Activated T-helper 1 cell treated with anti-CD3 and anti-CD28 coated beads, Interleukin-2, amount 50 U/mL, for 16 hours (primary cell): ENCODE measurements around the gene CELSR3.

Experiments
- DNase-seq, 2 donors: peaks; one replicate each; pipeline ENCODE4 v3.0.0-alpha.2; 2020; ENCODE audit warnings: low read depth in 1 of 2, low spot score in 1 of 2

Gene CELSR3

DNA sequence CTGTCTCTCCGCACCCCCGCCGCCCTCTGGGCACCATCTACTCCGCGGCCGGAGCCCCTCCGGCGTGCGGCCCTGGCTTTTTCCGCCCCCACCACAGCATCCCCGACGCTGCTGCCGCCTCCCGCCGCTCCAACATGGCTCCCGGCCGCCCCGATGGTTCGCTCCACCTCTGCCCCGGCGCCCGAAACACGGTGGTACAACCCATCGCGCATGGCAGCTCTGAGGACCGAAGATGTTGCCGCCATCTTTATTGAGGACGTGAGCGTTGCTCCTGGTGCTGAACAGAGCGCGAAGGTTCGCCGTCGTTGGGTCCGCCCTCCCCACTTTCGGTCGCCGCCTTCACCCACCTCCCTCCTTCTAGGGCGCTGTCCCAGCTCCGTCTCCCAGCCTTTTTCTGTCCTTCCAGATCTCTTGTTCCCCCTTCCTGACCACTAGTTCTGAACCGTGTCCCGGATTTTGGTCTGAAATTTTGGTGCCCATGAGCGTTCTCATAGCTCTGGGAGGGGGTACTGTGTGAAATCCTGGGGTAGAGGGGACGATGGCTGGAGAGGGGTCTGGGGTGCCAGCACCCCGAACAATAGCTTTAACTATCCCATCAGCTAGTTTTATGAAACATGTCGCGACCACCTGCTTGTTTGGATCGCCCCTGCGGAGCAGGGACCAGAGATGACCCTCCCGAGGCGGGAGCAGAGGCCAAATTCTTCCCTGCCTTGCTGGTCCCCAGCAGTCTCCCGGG lies at the start of gene CELSR3:
CELSR3 (minus strand) TSS at position 134 of the 736 bp plus-strand sequence. CDS start 252 bp downstream, outside the sequence.
- DNase-seq, result peak in 1 of 2 donors; percentile 29

DNA sequence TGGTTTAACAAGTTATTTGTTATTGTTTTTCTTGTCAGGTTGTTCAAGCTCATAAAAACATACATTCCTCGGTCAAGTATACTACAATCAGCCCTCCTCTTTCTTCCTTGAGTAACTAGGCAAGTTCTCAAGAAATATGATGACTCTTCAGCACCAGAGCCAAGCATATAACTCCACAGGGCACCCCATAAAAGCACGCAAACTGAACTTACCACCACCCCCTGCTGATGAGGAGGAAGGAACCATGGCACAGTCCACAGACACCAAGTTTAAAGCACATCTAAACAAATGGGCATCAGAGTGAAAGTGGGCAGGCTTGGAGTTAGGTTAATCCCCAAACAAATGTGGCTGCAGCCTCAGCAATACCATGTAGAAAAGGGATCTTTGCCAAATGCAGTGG lies 49.0 kb upstream of the CELSR3 start:
- no peak for DNase-seq

- no peak for DNase-seq
Observed at GRCh38 chr3:48709051-48709461, 46.4 kb upstream of the CELSR3 start.

DNA sequence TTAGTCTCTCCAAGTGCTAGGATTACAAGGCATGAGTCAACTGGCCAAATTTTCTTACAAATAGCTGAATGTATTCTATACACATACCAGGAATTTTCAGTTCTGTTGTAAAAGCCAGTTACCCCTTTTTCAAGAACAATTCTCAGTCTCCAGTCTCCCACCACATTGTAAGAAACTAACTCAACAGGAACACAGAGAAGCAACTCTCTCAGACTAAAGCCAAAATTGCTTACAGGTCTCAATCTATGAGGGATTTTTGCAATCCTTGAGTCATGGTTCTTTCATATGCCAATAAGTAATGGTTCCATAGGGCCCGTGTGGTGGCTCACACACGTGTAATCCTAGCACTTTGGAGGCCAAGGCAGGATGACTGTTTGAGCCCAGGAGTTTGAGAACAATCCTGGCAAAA lies 45.8 kb upstream of the CELSR3 start:
- DNase-seq, result no peak

DNA sequence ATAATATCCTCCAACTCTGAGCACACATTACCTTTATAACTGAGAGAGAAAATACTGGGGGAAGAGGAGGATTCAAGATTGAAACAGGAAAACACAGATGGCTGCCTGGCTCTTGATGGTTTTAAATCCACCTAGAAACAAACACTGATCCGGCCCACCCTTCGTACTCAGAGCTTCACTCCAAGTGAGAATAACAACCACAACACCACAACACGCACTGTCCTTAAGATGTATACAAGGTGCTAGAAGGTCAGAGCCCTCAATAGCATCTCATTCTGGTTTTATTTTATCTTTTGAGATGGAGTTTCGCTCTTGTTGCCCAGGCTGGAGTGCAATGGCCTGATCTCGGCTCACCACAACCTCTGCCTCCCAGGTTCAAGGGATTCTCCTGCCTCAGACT lies 44.5 kb upstream of the CELSR3 start:
- no peak for DNase-seq

GRCh38 chr3:48702320-48702920 lies 39.7 kb upstream of the CELSR3 start:
- DNase-seq, result no peak

- DNase-seq, result no peak
Observed at GRCh38 chr3:48700731-48701405, 38.2 kb upstream of the CELSR3 start.

DNA sequence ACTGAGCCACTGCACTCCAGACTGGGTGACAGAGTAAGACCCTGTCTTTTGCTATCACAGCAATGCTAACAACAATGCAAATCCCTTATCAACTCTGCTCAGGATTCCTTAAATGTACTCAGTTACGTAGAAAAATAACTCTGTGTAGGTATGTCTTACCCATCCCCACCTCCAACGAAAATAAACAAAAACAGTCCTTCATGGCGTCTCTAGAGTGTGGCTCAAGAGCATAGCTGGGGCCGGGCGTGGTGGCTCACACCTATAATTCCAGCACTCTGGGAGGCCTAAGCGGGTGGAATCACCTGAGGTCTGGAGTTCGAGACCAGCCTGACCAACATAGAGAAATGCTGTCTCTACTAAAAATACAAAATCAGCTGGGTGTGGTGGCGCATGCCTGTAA lies 36.2 kb upstream of the CELSR3 start:
- DNase-seq, result no peak

DNA sequence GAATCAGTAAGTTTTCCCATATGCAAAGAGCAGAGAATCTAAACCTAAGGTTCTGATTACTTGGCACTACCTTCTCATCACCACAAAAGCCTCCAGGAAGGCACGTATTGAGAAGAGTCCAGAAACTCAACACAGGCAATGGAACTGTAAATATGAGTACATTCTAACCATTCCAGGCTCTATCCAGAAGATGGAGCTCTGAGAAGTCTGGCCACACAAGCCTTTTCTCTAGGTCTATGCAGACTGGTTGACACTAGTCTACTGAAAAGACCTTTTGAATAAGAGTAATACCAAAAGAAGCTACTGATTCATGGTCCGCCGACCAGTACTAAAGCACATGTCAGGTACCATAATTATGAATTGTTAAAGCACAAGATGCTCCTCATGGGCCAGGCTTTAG lies 35.3 kb upstream of the CELSR3 start:
- no peak for DNase-seq

DNA sequence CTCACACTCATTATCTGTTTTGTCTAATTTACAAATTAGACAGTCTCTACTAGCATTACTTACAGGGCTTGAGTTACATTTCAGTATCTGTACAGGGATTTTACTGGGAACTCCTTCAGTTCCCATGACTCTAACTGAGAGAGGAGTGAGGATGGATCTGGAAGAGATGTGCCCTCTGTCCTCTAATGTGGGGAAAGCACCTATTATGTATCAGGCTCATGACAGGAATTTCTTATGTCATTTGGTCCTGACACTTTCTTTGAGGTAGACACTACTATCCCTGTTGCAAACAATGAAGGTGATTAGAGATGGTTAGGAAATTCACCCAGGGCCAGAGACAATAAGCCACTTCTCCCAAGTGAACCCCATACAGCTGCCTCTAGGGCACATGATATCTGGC lies 33.9 kb upstream of the CELSR3 start:
- no peak for DNase-seq

DNA sequence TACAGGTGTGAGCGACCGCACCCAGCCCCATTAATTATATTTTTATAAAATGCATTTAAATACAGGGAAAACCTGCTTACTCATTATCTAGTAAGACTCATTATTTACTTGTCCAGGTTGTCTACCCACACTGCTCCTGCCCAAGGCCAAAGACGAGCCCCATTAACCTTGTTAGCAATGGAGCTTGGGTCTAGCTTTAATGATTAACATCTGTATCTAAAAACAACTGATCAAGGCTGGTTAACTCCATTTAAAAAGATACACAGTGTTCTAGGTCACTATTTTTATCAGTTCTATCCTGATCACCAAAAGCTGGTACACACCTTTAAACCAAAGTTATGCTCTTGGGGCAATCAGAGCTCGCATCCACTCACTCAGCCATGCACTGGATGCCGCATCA lies 33.5 kb upstream of the CELSR3 start:
- no peak for DNase-seq

DNA sequence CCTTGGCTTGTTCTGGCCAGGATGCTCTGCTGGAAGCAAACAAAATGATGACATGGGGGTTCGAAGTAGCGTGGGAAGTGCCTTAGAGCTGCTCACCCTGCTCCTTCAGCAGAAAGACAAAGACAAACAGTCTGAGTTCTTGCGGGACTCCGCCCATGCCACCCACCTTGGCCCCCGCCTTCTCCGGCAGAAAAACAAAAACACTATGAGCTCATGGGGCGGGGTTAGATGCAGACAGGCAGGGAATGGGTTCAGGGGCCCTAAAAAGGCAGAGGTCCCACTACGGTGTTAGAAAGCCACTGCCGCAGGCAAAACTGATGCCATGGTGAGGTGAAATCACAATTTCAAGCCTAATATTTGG lies 32.7 kb upstream of the CELSR3 start:
- DNase-seq, result no peak

DNA sequence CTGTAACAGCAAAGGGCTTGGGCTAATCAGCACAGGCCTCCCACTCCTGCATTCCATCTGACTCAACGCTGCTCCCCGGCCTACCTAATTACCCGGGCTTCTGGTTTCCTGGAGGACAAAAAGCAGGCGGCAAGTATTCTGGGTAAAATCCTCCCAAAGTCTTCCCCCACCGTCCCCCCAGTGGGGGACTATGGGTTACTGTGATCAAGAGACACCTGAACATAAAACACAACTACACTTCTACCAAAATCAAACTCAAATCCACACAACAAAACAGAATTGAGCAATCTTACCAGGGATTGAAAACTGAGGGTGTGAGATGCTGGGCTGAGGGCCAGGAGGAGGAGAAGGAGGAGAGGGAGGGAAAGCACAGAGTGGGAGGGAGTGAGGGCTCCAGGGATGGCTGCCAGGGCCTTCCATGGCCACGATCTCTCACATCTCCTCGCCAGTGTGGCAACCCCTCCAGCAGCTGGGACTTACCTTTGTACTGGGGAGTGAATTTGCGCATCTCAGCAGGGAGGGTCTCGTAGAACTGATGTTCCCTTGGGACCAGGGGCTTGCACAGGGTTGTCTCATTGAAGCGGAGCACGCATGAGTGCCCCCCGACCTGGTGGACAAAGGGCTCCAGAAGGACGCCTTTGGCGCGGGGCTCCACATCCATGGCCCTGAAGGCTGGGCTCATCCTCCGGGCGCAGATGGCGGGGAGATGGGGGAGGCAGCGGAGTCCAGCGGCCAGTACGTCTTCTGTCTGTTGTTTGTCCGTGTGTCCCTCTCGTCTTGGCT lies 32.1 kb upstream of the CELSR3 start:
- DNase-seq, result no peak

DNA sequence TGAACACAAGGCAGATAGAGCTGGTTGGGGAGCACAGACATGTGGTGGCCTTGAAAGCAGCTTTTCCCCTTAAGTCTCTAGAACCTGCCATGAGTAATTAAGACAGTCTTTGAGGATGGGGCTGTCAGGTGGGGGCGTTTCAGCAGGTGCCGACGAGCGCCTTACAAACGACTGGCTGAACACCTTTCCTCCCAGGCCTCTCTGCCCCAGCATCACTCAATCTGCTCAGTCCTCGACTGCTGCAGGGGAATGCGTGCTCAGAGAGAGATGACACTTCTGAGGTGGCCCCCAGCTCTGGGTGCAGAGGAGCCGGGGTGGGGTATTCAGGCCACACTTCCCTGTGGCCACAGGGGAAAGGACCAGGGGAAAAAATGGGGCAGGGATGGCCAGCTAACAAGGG lies 31.1 kb upstream of the CELSR3 start:
- DNase-seq, result no peak

DNA sequence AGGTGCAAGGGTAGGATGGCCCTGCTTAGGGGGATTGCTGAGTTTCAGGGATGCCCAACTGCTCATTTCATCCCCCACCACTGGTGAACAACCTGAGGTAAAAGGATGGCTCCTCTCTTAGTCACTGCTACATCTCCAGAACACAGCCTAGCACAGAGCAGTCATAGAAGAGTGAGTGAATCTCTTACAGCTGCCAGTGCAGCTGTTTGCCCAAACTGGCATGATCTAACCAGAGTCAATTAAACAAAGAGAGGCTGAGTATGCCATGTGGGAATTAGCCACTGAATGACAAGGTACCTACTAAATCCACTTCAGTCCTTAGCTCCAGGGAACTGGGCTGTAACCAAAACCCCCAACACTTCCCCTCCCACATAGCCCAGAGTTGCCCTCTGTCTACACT lies 29.9 kb upstream of the CELSR3 start:
- no peak for DNase-seq

DNA sequence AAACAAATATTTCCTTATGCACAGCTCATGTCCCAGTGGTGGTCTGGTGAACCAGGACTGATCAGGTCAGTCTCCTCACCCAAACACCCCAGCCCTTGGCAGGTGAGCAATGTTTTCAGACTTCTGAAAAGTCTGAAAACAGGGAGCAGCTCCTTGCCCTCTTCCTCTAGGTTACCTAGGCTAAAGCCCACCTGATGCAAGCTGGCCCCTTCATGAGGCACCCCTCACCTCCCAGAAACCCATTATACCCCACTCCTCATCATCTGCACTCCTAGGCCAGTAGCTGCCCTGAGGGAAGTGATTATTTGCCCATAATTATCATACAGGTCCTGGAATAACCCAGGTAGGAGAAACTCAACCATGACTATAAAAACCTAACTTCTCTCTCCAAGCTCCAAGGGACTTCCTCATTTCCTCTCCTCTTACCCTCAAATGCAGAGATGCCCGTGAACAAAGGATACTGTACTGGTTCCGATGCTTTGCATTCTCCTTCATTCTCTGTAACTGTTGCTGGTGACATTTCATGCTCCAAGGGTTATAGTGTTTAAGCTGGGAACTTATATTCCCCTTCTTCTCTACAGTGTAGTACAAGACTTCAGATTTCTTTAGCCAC lies 28.3 kb upstream of the CELSR3 start:
- DNase-seq, result no peak

GRCh38 chr3:48689384-48689783 lies 26.7 kb upstream of the CELSR3 start:
- DNase-seq, result no peak

- DNase-seq, result no peak
Observed at GRCh38 chr3:48688737-48689075, 26.0 kb upstream of the CELSR3 start.

GRCh38 chr3:48688032-48688736 lies 25.5 kb upstream of the CELSR3 start:
- no peak for DNase-seq

DNA sequence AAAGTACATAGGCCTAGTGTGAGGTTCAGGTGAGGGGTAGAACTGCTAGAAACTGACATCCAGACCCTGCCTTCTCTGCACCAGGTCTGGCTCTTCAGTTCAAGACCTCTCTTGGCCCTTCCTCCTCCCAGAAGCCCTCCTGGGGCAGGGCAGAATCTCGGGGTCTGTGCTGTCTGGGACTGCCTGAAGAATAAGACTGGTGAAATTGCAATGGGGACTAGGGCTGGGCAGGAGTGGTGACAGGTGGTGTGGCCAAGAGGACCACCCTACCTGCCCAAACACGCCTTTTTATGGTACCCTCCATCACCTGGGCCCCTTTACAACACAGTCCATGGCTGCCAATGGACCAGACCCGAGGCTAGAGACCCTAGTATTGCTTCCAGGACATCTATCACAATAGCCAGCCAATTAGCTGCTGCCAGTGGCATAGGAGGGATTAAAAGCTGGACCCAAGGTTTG lies 24.6 kb upstream of the CELSR3 start:
- DNase-seq, result no peak
